GM18867 (cell line): Measurements from ENCODE around the gene IP6K3.

ENCODE experiments used
- ATAC-seq: cut with Tn5 transposase; IDR thresholded peaks from one replicate; pipeline ENCODE4 v1.9.1; 2021; ENCODE audit warnings: mild to moderate bottlenecking, moderate library complexity; ENCODE audit not compliant: unreplicated experiment

IP6K3 gene

DNA sequence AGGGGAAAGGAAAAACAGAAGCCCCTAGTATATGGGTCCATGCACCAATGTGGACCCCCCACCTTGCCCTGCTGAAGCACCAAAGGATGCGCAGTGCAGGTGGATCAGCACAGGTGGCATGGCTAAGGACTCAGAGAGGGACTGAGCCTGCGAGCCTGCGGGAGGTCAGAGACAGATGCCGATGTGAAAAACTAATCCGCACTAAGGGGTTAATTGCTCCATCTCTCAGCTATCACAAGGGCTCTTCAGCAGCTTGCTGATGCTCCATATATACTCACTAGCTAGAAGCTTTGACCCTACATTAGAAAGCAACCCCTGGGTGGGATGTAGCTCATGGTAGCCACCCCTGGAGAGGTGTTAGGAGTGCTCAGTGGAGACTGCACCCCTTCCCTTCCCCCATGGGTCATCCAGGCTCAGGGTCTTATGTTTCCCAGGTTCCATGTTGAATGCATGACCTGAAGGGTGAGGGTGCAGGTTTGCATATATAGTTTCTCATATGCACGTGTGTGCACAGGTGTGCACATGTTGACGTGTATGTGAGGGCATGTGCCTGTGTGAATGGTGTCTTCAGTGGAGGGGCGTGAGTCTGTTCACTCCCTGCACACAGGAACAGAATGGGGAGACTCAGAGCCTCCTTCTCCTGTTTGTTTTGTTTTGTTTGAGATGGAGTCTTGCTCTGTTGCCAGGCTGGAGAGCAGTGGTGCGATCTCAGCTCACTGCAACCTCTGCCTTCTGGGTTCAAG is 13.4 kb upstream of the IP6K3 start:
- ATAC-seq, result no peak

DNA sequence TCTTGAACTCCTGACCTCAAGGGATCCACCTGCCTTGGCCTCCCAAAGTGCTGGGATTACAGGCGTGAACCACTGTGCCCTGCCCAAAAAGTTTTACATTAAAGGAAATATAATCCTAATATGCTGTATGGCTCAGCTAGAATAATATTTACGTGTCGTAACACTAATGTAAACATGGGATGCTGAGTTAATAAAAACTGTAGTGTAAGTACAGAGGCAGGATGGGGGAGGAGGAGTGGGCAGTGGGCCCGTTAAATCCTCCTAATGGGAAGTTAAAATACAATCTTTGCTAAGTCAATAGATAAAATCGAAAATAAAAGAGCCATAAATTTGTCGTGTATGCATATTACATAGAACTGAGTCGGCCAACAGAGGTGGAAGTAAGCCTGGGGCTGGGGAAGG is 12.1 kb upstream of the IP6K3 start:
- ATAC-seq, result no peak

DNA sequence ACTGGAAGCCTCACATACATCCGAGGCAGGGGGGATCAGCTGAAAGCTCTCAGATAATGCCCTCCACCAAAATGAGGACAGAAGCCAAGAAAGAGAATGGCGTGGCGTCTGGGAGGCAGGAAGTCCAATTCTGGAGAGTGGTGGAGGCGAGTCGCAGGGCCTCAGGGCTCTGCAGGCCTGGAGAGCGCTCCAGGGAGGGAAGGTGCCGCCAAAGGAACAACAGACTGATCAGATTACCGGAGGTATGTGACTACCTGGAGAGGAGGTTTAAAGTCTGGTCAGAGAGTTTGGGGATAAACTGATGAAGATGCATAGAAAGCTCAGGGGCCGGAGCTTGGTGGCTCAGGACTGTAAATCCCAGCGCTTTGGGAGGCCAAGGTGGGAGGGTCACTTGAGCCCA is 11.2 kb upstream of the IP6K3 start:
- ATAC-seq, result no peak

GRCh38 chr6:33757113-33757512 is 10.4 kb upstream of the IP6K3 start:
- no peak for ATAC-seq

DNA sequence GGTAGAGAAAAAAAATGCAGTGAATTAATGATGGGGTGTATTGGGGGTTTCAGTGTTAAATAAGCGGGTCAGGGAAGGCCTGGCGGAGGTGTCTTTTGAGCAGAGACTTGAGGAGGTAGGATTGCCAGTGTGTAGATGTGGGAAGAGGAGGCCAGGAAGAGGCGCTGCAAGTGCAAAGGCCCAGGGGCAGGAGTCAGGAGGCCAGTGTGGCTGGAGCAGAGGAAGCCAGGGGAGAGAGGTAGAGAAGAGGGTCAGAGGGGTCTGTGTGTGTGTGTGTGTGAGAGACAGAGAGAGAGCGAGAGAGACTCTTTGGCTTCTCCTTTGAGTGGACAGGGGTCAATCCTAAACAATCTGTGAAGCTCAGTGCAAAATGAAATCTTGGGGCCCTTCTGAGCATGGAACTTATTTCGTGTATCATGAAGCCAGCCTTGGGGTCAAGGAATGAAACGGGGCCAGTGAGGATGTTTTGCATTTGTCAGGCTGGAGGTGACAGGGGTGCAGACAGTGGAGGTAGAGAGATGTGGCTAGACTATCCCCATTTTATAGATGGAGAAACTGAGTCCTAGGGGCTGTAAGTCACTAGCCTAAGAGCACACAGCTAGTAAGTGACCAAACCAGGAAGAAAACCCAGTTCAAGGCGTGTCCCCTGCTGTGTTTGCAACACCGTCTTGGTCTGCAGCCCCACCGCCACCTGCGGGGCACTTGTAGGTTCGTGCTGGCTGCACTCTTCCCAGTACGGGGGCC is 9.7 kb upstream of the IP6K3 start:
- ATAC-seq, result no peak

- no peak for ATAC-seq
These were observed 8.6 kb upstream of the IP6K3 start for GRCh38 chr6:33755070-33755869.

DNA sequence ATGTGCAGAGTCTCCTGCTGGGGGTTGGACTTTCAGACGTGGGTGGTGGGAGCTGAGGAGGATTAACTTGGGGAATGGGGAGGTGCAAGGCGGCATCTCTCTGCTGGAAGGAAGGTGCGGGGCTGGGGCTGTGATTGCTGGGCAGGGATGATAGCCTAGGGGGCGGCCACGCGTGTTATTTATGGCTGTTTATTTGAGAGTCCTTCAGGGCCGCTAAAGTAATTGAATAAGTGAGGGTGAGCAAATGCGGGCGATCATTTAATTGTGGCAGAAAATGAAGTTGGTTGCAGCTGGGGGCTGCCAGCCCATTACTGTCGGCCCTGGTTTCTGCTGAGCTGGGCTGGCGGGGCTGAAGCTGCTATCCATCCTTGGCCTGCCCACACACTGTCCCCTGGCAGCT is 7.5 kb upstream of the IP6K3 start:
- ATAC-seq, result no peak

DNA sequence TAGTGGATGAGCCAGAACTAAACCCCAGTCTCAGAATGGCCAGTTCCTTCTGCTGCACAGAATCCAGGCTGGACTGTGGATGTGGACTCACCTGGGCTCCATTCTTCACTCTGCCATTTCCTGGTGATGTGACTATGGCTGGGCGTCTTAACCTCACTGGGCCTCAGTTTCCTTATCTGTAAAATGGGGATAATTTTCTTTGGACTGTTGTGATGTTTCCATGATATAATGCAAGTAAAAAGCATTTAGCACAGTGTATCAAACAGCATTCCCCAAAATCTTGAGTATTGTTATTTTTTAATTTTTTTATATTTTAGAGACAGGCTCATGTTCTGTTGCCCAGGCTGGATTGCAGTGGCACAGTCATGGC is 5.9 kb upstream of the IP6K3 start:
- ATAC-seq, result no peak

DNA sequence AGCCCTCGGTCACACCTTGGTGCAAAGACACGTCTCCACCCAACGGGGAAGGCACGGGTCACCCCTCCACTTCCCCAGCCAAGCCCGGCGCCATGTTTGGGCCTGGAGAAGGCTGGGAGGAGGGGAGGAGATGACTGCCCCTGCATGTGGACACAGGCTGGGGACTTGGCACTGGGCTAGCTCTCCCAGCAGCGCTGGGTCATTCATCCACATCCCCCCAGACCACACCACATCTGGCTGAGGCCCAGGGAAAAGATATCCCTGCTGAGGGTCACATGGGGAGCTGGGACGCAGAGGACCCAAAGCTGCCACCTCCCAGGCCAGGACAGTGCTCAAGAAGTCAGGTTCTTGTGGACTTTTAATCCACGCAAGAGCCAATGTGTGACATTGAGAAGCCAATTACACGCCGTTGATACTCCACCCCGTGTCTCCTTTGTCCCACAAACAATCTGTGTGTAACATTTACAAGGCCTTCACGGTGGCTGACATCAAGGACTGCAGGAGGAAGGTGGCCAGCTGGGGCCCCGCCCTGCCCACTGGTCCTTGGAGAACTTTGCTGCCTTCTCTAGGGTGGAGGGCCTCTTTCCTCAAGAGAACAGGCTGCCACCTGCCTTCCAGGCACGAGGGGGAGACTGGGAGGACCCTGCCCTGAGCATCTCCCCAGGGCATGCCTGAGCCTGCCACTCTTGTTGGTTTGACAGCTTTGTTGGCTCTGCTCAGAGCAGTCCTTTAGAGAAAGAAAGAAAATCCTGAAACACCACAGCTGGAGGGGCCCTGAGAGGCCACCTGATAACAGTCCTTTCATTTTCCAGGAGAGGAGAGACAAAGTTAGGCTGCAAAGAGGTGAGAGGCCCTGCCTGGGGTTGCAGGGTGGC is 5.3 kb upstream of the IP6K3 start:
- no peak for ATAC-seq

DNA sequence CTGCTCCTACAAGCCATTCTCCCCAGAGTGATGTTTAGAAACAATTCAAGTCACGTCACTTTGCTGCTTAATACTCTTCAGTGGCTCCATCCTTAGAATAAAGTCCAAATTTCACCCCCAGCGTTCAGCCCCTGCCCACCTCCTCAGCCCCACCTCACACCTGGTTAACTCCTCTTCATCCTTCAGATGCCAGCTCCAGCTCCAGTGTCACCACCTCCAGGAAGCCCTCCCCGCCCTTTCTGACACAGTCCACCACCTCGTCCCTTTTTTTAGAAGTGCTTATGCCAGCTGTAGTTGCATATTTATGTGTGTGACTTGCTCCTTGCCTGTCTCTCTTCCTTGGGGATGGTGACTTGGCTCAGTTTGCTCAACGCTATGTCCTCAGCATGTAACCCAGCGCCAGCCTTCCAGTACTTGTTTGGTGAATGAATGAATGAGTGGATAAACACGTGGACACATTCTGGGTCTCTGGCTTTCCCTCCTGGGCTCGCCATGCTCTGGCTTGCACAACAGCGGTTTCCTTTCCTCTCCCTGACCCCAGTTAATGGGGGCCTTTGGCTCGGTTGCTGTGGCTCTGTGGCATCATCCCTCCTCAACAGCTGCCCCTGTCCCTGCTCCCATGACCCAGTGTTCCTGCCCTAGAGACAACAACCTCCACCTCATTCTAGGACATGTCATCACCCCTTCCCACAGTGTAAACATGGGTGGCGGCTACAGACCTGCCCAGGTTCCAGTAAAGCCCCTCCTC is 3.7 kb upstream of the IP6K3 start:
- ATAC-seq, result no peak

DNA sequence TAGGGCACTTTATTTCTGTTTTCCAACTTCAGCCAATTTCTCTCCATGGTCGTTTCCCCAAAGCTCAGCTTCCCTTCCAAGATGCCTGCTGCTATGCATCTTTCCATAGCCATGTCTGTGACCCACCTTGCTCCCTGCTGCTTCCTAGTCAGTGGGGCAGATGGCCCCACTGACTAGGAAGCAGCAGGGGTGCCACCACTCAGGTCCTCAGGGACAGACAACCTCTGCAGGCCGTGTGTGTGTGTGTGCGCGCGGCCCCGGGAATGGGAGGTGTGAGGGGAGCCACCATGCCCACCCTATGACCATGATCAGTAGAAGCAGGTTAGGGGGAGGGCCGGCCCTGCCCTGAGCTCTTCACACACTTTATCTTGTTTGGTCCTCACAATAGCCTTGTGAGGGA is 2.7 kb upstream of the IP6K3 start:
- ATAC-seq, result no peak

DNA sequence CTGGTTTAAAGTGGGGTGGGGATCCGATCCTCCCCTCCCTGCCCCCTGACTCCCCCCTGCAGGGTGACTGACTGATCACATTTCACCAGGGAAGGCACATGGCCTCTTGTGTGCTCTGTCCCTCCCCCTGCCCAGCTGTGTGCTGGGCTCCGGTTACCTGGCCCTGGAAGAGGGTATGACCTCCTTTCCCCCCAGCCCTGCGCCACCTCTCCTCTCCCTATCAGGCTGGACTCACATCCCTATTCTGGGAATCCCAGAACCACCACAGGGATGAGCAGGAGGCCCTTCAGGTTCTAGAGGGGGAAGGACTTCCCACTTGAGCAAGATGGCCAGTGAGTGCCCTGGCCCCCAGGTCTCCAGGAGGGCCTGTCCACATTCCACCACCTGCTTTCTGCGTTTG is 2.1 kb upstream of the IP6K3 start:
- ATAC-seq, result no peak

DNA sequence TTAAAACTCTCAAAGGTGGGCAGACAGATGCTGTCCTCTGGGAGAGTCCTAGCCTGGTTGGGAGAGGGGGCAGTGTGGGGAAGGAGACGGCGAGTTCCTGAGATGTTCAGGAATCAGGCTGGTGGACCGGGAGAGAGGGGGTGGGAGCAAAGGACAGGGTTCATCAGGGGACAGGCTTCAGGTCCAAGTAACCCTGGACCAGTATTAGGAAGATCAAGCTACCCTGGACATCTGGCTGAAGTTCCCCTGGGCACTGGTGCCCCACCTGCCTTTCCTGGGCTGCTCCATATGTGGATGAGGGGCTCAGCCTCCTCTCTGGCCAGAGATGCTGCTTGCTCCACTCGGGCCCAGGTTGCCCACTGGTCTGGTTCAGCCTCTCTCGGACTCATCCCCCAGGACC is 1.1 kb upstream of the IP6K3 start:
- no peak for ATAC-seq

- no peak for ATAC-seq
These were observed 587 bp downstream of the IP6K3 start for GRCh38 chr6:33746036-33746600.

GRCh38 chr6:33745548-33745947 is 1.2 kb downstream of the IP6K3 start:
- no peak for ATAC-seq

GRCh38 chr6:33744895-33745546 is 1.7 kb downstream of the IP6K3 start:
- ATAC-seq, result no peak

- ATAC-seq, result no peak
These were observed 2.5 kb downstream of the IP6K3 start for GRCh38 chr6:33744001-33744848.

GRCh38 chr6:33742837-33743236 is 3.9 kb downstream of the IP6K3 start:
- no peak for ATAC-seq
